GM23248 (cell line): Measurements from ENCODE around the gene TUBB.

Experiments used
- EZH2 ChIP-seq: fragments of 200-600 bp; sonication (generic); IDR thresholded peaks from 2 replicates; pipeline ENCODE4 v1.6.1; 2018; ENCODE audit warnings: antibody characterized with exemption, mild to moderate bottlenecking; ENCODE audit not compliant: insufficient read depth, poor library complexity, severe bottlenecking
- EZH2phosphoT487 ChIP-seq: fragments of 200-600 bp; sonication (generic); IDR thresholded peaks from 2 replicates; pipeline ENCODE4 v1.6.1; 2018; ENCODE audit warnings: antibody characterized with exemption, moderate library complexity, mild to moderate bottlenecking, low read depth; ENCODE audit not compliant: insufficient read depth

DNA sequence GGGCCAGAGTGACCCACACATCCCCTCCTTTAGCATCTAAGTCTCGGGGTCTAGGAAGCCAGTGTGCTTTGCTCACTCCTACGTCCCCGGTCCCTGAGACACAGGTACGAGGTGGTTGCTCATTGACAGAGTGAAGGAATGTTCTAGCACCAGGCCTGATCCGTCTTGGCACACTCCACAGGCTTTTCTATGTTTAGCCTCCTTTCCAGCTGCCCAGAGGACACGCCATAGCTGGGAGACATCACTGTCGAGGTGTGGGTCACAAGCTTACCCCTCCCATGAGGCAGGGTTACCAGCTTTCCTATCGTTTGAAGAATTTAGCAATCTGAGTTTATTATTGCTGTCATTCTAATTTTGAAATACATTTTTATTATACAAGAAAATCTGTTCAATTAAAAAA is 54.5 kb downstream of the TUBB start:
- TF ChIP-seq EZH2phosphoT487 (no peak), EZH2 (no peak)
